ENCODE measurements around the gene ROBO2. TPM values are rescaled to one million over a fixed set of nuclear protein-coding genes. Genes with fewer than 3 reads are reported as not detected.

The ROBO2 gene
- total and polyA plus RNA-seq, 10 of the 15 experiments (the other 5 are each of a cell fraction or from before 2014, with no cell fraction given) = 0.22 to 2.5 (median 0.81) TPM

DNA sequence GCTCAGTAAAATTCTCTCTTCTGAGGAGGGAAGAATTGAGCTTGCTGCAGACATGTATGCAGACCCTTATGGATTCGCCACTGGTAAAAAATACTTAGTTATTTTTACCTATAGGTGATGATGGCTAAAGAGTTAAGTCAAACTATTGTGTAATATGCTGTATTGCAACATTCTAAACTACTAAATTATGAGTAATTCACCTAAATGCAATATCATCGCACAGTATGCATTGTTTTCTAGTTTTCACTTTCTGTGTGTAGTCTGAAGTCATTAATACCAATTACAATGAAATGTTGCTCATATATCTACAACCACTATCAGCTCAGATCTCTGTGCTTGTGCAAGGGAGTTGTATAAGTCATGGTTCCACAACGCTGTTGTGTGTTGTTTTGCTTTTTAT, 48.7 kb upstream of the ROBO2 start:
- Histone ChIP-seq H3K27ac (ENCODE audit: control insufficient read depth, insufficient read depth) (no peak overlapping the region), H3K9me3 (replicated peaks; ENCODE audit: control insufficient read depth, insufficient read depth, low read length) (no peaks in the 10 kb centered on the region), H3K79me2 (ENCODE audit: control insufficient read depth, insufficient read depth, low read length) (no peaks in the 10 kb centered on the region), H4K20me1 (ENCODE audit: control insufficient read depth, insufficient read depth) (no peaks in the 10 kb centered on the region), H3K4me3 (no peak overlapping the region), H3K9ac (ENCODE audit: control insufficient read depth, insufficient read depth, low read length) (no peak overlapping the region), H3K27me3 (replicated peaks in 1 of 2; ENCODE audit: control insufficient read depth in 2 of 2, insufficient read depth in 2 of 2, low read length in 1 of 2) (no peaks in the 10 kb centered on the region), H3K4me2 (ENCODE audit: control insufficient read depth, insufficient read depth) (no peak overlapping the region), H2AFZ (ENCODE audit: control insufficient read depth, low read depth, low read length) (no peak overlapping the region), H3K4me1 (ENCODE audit: control insufficient read depth, insufficient read depth, low read length) (no peaks in the 10 kb centered on the region), H3K36me3 (ENCODE audit: control insufficient read depth in 2 of 2, insufficient read depth in 2 of 2, low read length in 1 of 2) (no peaks in the 10 kb centered on the region)
- CTCF ChIA-PET = no interaction called here
- ATAC-seq = peak; percentile 57
- FAIRE-seq = no peak
- TF ChIP-seq CBX3 (IDR thresholded peaks at IDR 0.05; ENCODE audit: borderline replicate concordance, low read depth) (no peak), ZNF592 (IDR thresholded peaks at IDR 0.05) (no peak), E2F8 (IDR thresholded peaks at IDR 0.05; ENCODE audit: low read depth, partially characterized antibody) (no peak), FOS (IDR thresholded peaks at IDR 0.05; ENCODE audit: borderline replicate concordance, extremely low read depth, insufficient read length) (no peak), CHD2 (IDR thresholded peaks at IDR 0.05; ENCODE audit: borderline replicate concordance, low read depth, low read length) (no peak), TCF12 (IDR thresholded peaks at IDR 0.05; ENCODE audit: low read depth, low read length) (no peak), GABPA (IDR thresholded peaks at IDR 0.05; ENCODE audit: low read depth) (no peak), CBX5 (IDR thresholded peaks at IDR 0.05; ENCODE audit: low read depth) (no peak)
- TF ChIP-seq, protein P1, sequence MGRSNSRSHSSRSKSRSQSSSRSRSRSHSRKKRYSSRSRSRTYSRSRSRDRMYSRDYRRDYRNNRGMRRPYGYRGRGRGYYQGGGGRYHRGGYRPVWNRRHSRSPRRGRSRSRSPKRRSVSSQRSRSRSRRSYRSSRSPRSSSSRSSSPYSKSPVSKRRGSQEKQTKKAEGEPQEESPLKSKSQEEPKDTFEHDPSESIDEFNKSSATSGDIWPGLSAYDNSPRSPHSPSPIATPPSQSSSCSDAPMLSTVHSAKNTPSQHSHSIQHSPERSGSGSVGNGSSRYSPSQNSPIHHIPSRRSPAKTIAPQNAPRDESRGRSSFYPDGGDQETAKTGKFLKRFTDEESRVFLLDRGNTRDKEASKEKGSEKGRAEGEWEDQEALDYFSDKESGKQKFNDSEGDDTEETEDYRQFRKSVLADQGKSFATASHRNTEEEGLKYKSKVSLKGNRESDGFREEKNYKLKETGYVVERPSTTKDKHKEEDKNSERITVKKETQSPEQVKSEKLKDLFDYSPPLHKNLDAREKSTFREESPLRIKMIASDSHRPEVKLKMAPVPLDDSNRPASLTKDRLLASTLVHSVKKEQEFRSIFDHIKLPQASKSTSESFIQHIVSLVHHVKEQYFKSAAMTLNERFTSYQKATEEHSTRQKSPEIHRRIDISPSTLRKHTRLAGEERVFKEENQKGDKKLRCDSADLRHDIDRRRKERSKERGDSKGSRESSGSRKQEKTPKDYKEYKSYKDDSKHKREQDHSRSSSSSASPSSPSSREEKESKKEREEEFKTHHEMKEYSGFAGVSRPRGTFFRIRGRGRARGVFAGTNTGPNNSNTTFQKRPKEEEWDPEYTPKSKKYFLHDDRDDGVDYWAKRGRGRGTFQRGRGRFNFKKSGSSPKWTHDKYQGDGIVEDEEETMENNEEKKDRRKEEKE (IDR thresholded peaks at IDR 0.05) = no peak
- SMC1A ChIA-PET (ENCODE audit: uncharacterized antibody, unreplicated experiment) = interaction anchor here (2.6 kb wide), 1 partner anchor 10 kb away, joined by 9 read pairs; no protein-coding TSS in a partner anchor
- BruUV-seq (replicated peaks) = no TSS peak
- DNase-seq (ENCODE audit: low read depth, low spot score) = no peak
- POLR2A ChIA-PET = no interaction called here
- in situ Hi-C loops (cut with MboI) = no loop called here
- RAD21 ChIA-PET (ENCODE audit: unreplicated experiment) = no interaction called here
- 26% methylated on average over 3 of the region's 3 CpGs for WGBS (ENCODE audit: insufficient coverage, insufficient replicate concordance, low lambda C conversion rate, missing lambda C conversion rate)
- intact Hi-C loops (cut with micrococcal nuclease; ENCODE audit: unreplicated experiment) = no loop called here

Measured in GM12878 (cell line).